A673 (cell line): ENCODE results near the gene MTR.

Experiments
- EZH2 ChIP-seq: fragments of 200-600 bp; sonication (generic); IDR thresholded peaks from 2 replicates; pipeline ENCODE4 v1.6.1; 2017; ENCODE audit warnings: borderline replicate concordance, low read depth, mild to moderate bottlenecking, mixed read lengths, antibody characterized with exemption, low read length; ENCODE audit not compliant: poor library complexity, severe bottlenecking
- TF ChIP-seq, protein P1 (sequence below): fragments of 300-800, 200-600 bp; sonication (generic); conservative IDR thresholded peaks from 2 replicates; pipeline ENCODE4 v1.5.1; 2017; ENCODE audit warnings: low read depth, mild to moderate bottlenecking, antibody characterized with exemption, low read length, moderate library complexity, mixed read lengths

DNA sequence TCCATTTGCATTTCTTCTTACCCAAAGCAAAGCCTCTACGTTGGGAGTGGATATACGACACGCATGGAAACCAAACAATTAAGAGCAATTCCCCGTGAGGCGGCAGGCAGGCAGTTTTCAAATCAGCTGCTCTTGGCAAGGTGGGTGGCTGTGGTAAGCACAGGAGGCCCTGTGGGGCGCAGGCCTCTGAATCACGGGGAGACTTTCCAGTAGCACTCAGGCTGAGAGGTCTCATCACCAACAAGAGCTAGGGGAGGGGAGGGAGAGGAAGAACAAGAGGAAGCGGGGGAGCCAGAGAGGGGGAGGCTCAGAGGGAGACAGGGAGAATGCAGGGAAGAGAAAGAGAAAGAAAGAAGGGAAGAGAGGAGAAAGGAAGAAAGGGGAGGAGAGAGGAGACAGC is 152.7 kb downstream of the MTR start:
- TF ChIP-seq, protein P1, sequence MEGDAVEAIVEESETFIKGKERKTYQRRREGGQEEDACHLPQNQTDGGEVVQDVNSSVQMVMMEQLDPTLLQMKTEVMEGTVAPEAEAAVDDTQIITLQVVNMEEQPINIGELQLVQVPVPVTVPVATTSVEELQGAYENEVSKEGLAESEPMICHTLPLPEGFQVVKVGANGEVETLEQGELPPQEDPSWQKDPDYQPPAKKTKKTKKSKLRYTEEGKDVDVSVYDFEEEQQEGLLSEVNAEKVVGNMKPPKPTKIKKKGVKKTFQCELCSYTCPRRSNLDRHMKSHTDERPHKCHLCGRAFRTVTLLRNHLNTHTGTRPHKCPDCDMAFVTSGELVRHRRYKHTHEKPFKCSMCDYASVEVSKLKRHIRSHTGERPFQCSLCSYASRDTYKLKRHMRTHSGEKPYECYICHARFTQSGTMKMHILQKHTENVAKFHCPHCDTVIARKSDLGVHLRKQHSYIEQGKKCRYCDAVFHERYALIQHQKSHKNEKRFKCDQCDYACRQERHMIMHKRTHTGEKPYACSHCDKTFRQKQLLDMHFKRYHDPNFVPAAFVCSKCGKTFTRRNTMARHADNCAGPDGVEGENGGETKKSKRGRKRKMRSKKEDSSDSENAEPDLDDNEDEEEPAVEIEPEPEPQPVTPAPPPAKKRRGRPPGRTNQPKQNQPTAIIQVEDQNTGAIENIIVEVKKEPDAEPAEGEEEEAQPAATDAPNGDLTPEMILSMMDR = no peak
- no peak for TF ChIP-seq EZH2
